ENCODE measurements around the gene CAMK2G. TPM values are rescaled to one million over a fixed set of nuclear protein-coding genes. Genes with fewer than 3 reads are reported as not detected.

CAMK2G gene
- total RNA-seq, 2 experiments from 2014 or later, result 34.4 to 38.4 TPM

- peaks cover 69% of the 10 kb centered on the region for H3K36me3 ChIP-seq (ENCODE audit: insufficient read depth, low read length)
- CTCF ChIA-PET, result interaction anchor here (1.0 to 1.4 kb wide), 2 partner anchors 53 to 67 kb away, joined by 3 to 5 read pairs; no protein-coding TSS in a partner anchor
- H3K27me3 ChIP-seq (ENCODE audit: control insufficient read depth in 1 of 2, insufficient read depth in 2 of 2, low read length in 2 of 2), result no peaks in the 10 kb centered on the region
- TF ChIP-seq CTCF (IDR thresholded peaks at IDR 0.05), result no peak
- H3K27ac ChIP-seq (ENCODE audit: low read depth in 1 of 2, low read length in 2 of 2), result peak overlapping the region in 1 of 2 donors; percentile 25
- POLR2A ChIA-PET, result interaction anchor here (0.8 to 8.2 kb wide), 5 partner anchors 9 to 69 kb away, joined by 3 to 88 read pairs (median 4); partner anchors contain the start of genes CHCHD1, SEC24C and ZSWIM8
- peaks cover 35% of the 10 kb centered on the region for H3K4me1 Mint-ChIP-seq (ENCODE audit: low read depth)
- H3K4me1 ChIP-seq (ENCODE audit: insufficient read depth, low read length), result peaks cover 38% of the 10 kb centered on the region
- DNase-seq (no peak), ATAC-seq (ENCODE audit: poor library complexity) (no peak)
- no peak overlapping the region for H3K4me3 ChIP-seq (ENCODE audit: low read length)
- peaks cover 0 to 7% of the 10 kb centered on the region in 2 experiments for H3K9me3 ChIP-seq (ENCODE audit: control insufficient read depth in 1 of 2, insufficient read depth in 1 of 2, low read length in 2 of 2)
- intact Hi-C loops (cut with DNase I, micrococcal nuclease), result loop anchor here in 1 of 2 experiments (2.0 to 10.0 kb wide), 3 partner anchors 68 to 1015 kb away; partner anchors contain the start of genes KAT6B and PPP3CB
- H3K27me3 Mint-ChIP-seq, result no peaks in the 10 kb centered on the region
- H3K4me3 Mint-ChIP-seq, result peak overlapping the region; percentile 84
- no peaks in the 10 kb centered on the region for H3K9me3 Mint-ChIP-seq
- H3K36me3 Mint-ChIP-seq (ENCODE audit: low read depth), result peaks cover 80% of the 10 kb centered on the region
- peak overlapping the region; percentile 80 for H3K27ac Mint-ChIP-seq
Measured at GRCh38 chr10:73812657-73813056, 61.7 kb downstream of the CAMK2G start.

- H3K36me3 ChIP-seq (ENCODE audit: insufficient read depth, low read length), result peaks cover 72% of the 10 kb centered on the region
- POLR2A ChIA-PET, result interaction anchor here (1.0 to 8.2 kb wide), 9 partner anchors 12 to 186 kb away, joined by 3 to 88 read pairs (median 6); partner anchors contain the start of genes CAMK2G, CHCHD1, SEC24C and ZSWIM8
Measured at GRCh38 chr10:73810735-73811465, 63.5 kb downstream of the CAMK2G start.

More at GRCh38 chr10:73810735-73811465, 63.5 kb downstream of the CAMK2G start:
- H3K36me3 Mint-ChIP-seq (ENCODE audit: low read depth), result peaks cover 81% of the 10 kb centered on the region
- CTCF ChIA-PET, result interaction anchor here (1.0 to 2.2 kb wide), 4 partner anchors 25 to 69 kb away, joined by 3 to 11 read pairs (median 6); partner anchors contain the start of genes SEC24C and ZSWIM8
- no peaks in the 10 kb centered on the region for H3K9me3 Mint-ChIP-seq
- peak in 13 of 14 experiments; percentile 40 to 80 (median 65) for DNase-seq
- intact Hi-C loops (cut with DNase I, micrococcal nuclease), result loop anchor here (1.0 to 10.0 kb wide), 6 partner anchors 28 to 1016 kb away; partner anchors contain the start of genes SEC24C (in 2 of the 2), KAT6B (in 1 of the 2) and PPP3CB (in 1 of the 2)
- Histone ChIP-seq H3K27ac (ENCODE audit: low read depth in 1 of 2, low read length in 2 of 2) (peak overlapping the region; percentile 55 to 91), H3K4me3 (ENCODE audit: low read length) (peak overlapping the region; percentile 70), H3K9me3 (ENCODE audit: control insufficient read depth in 1 of 2, insufficient read depth in 1 of 2, low read length in 2 of 2) (peaks cover 0 to 7% of the 10 kb centered on the region in 2 experiments), H3K4me1 (ENCODE audit: insufficient read depth, low read length) (peaks cover 53% of the 10 kb centered on the region), H3K27me3 (ENCODE audit: control insufficient read depth in 1 of 2, insufficient read depth in 2 of 2, low read length in 2 of 2) (no peaks in the 10 kb centered on the region)
- peak overlapping the region; percentile 97 for H3K4me3 Mint-ChIP-seq
- TF ChIP-seq CTCF (IDR thresholded peaks at IDR 0.05), result no peak
- H3K4me1 Mint-ChIP-seq (ENCODE audit: low read depth), result peaks cover 52% of the 10 kb centered on the region
- no peaks in the 10 kb centered on the region for H3K27me3 Mint-ChIP-seq
- H3K27ac Mint-ChIP-seq, result peak overlapping the region; percentile 99
- peak; percentile 17 for ATAC-seq (ENCODE audit: poor library complexity)

Measured in CD4-positive, alpha-beta T cell (primary cell).